Erythroblast (primary cell): Measurements from ENCODE around the gene KRTAP5-1.

ENCODE experiments used
- GATA1 ChIP-seq: IDR thresholded peaks from 2 replicates; pipeline ENCODE4 v1.6.1; 2011; ENCODE audit warnings: low read depth, mild to moderate bottlenecking, control low read depth, low read length, moderate library complexity
- POLR2A ChIP-seq: IDR thresholded peaks from 2 replicates; pipeline ENCODE4 v1.6.1; 2011; ENCODE audit warnings: mild to moderate bottlenecking, low read length

DNA sequence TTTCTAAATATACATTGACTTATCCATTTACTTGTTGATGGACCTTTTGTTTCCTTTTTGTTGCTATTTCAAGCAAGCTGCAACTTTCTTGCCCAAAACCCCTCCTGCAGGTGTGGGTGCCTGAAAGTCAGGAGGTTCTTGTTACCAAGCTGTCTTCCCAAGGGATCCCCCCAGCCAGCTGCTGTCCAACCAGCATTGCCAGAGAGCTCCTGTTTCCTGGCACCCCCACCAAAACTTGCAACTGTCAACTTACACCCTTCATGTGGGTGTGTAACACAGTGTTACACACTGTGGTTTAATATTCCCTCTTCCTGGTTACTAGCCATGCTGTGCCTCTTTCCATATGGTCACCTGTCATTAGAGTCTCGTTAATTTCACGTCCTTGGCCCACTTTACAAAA, 1.6 kb upstream of the KRTAP5-1 start:
- TF ChIP-seq POLR2A (no peak), GATA1 (no peak)
